GM21423 (cell line): ENCODE measurements around the gene ASTN1.

Source experiments
- ATAC-seq: cut with Tn5 transposase; IDR thresholded peaks from one replicate; pipeline ENCODE4 v1.9.1; 2021; ENCODE audit warnings: mild to moderate bottlenecking, moderate library complexity; ENCODE audit not compliant: unreplicated experiment

ASTN1 gene

GRCh38 chr1:176884911-176885310 is 279.6 kb downstream of the ASTN1 start:
- no peak for ATAC-seq

GRCh38 chr1:176884286-176884685 is 280.2 kb downstream of the ASTN1 start:
- ATAC-seq, result no peak

GRCh38 chr1:176880955-176881595 is 283.4 kb downstream of the ASTN1 start:
- ATAC-seq, result no peak

GRCh38 chr1:176879784-176880620 is 284.5 kb downstream of the ASTN1 start:
- ATAC-seq, result no peak

GRCh38 chr1:176878750-176879536 is 285.6 kb downstream of the ASTN1 start:
- no peak for ATAC-seq

GRCh38 chr1:176877557-176877956 is 287.0 kb downstream of the ASTN1 start:
- no peak for ATAC-seq

GRCh38 chr1:176876966-176877515 is 287.5 kb downstream of the ASTN1 start:
- no peak for ATAC-seq

GRCh38 chr1:176869577-176869976 is 294.9 kb downstream of the ASTN1 start:
- no peak for ATAC-seq

- ATAC-seq, result no peak
These were observed 298.3 kb downstream of the ASTN1 start for GRCh38 chr1:176866011-176866714.

GRCh38 chr1:176864211-176864610 is 300.3 kb downstream of the ASTN1 start:
- ATAC-seq, result no peak

GRCh38 chr1:176863613-176864012 is 300.9 kb downstream of the ASTN1 start:
- ATAC-seq, result no peak

GRCh38 chr1:176858433-176858916 is 306.0 kb downstream of the ASTN1 start:
- no peak for ATAC-seq

- no peak for ATAC-seq
These were observed 306.9 kb downstream of the ASTN1 start for GRCh38 chr1:176857632-176858031.

GRCh38 chr1:176854758-176855745 is 309.5 kb downstream of the ASTN1 start:
- ATAC-seq, result no peak

GRCh38 chr1:176854121-176854520 is 310.4 kb downstream of the ASTN1 start:
- ATAC-seq, result no peak

GRCh38 chr1:176853503-176853902 is 311.0 kb downstream of the ASTN1 start:
- ATAC-seq, result no peak

- no peak for ATAC-seq
These were observed 312.4 kb downstream of the ASTN1 start for GRCh38 chr1:176852124-176852523.

- ATAC-seq, result no peak
These were observed 313.6 kb downstream of the ASTN1 start for GRCh38 chr1:176850871-176851270.

GRCh38 chr1:176849281-176849680 is 315.2 kb downstream of the ASTN1 start:
- no peak for ATAC-seq
